Progenitor cell of endocrine pancreas (in vitro differentiated cells): ENCODE measurements around the gene DMGDH. TPM values are rescaled to one million over a fixed set of nuclear protein-coding genes. Genes with fewer than 3 reads are reported as not detected.

Source experiments
- DNase-seq: peaks from one replicate; pipeline ENCODE4 v3.0.0; 2021; ENCODE audit warnings: low spot score; ENCODE audit not compliant: unreplicated experiment
- H3K27ac Mint-ChIP-seq: 2 replicates; pipeline ENCODE4 v1.8.0; 2021; ENCODE audit warnings: mild to moderate bottlenecking, moderate library complexity, mixed read lengths
- H3K27me3 Mint-ChIP-seq: 2 replicates; pipeline ENCODE4 v1.8.0; 2021; ENCODE audit warnings: mixed read lengths
- H3K36me3 Mint-ChIP-seq: 2 replicates; pipeline ENCODE4 v1.8.0; 2022; ENCODE audit warnings: mixed read lengths; ENCODE audit not compliant: insufficient read depth
- H3K4me1 Mint-ChIP-seq: 2 replicates; pipeline ENCODE4 v1.8.0; 2021; ENCODE audit warnings: low read depth, mixed read lengths
- H3K4me3 Mint-ChIP-seq: 2 replicates; pipeline ENCODE4 v1.8.0; 2021; ENCODE audit warnings: low read depth, mild to moderate bottlenecking, moderate library complexity, mixed read lengths
- H3K9me3 Mint-ChIP-seq: 2 replicates; pipeline ENCODE4 v1.8.0; 2021; ENCODE audit warnings: low read depth, mixed read lengths
- total RNA-seq: library from RNA; stranded (reverse); gene quantifications from 2 replicates; pipeline ENCODE4 v1.2.1, GENCODE V29; 2021
- TF ChIP-seq, protein P1 (sequence below): fragments of 200-600 bp; sonication (generic); IDR thresholded peaks from one replicate; pipeline ENCODE4 v1.5.0; 2021; ENCODE audit warnings: antibody characterized with exemption, mild to moderate bottlenecking; ENCODE audit not compliant: unreplicated experiment

DMGDH gene
- total RNA-seq, 1 donor from 2014 or later: 0.84 TPM

DNA sequence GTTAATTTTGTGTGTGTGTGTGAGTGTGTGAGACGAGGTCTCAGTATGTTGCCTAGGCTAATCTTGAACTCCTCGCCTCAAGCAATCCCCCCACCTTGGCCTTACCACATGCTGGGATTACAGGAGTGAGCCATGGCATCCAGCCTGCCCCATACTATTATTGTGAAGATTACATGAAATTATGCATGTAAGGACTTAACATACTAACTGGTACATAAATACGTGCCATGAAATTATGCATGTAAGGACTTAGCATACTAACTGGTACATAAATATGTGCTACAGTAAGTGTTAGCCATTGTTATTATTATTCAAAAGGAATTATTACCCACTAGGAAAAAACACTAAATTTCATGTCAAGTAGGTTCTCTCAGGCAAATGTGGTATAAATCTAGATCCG lies 16.2 kb downstream of the DMGDH start:
- TF ChIP-seq, protein P1, sequence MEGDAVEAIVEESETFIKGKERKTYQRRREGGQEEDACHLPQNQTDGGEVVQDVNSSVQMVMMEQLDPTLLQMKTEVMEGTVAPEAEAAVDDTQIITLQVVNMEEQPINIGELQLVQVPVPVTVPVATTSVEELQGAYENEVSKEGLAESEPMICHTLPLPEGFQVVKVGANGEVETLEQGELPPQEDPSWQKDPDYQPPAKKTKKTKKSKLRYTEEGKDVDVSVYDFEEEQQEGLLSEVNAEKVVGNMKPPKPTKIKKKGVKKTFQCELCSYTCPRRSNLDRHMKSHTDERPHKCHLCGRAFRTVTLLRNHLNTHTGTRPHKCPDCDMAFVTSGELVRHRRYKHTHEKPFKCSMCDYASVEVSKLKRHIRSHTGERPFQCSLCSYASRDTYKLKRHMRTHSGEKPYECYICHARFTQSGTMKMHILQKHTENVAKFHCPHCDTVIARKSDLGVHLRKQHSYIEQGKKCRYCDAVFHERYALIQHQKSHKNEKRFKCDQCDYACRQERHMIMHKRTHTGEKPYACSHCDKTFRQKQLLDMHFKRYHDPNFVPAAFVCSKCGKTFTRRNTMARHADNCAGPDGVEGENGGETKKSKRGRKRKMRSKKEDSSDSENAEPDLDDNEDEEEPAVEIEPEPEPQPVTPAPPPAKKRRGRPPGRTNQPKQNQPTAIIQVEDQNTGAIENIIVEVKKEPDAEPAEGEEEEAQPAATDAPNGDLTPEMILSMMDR: no peak
- Mint-ChIP-seq H3K27ac (no peak overlapping the region), H3K4me1 (peaks cover 5% of the 10 kb centered on the region), H3K36me3 (no peaks in the 10 kb centered on the region), H3K9me3 (peaks cover 4% of the 10 kb centered on the region), H3K4me3 (no peak overlapping the region), H3K27me3 (no peaks in the 10 kb centered on the region)
- DNase-seq: no peak

DNA sequence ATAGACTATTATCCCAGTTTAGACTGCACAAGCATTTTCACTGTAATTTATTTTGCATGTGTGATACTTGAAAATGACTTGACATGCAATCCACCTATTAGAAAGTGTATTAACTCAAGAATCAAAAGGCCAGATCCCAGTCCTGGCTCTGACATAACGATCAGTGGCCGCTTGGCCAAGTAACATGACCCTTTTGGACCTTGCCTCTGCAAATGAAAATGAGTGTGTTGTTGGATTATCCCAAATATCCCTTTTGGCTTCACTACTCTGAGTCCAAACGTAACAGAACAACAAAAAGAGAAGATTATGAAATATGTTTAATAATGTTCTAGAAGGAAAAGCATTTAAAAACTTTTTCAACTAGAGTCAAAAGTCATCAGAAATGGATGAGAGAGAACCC lies 19.0 kb downstream of the DMGDH start:
- no peaks in the 10 kb centered on the region for H3K36me3 Mint-ChIP-seq
- no peak for DNase-seq
- TF ChIP-seq, protein P1: no peak
- no peak overlapping the region for H3K4me3 Mint-ChIP-seq
- H3K9me3 Mint-ChIP-seq: peaks cover 4% of the 10 kb centered on the region
- H3K27ac Mint-ChIP-seq: no peak overlapping the region
- peaks cover 5% of the 10 kb centered on the region for H3K4me1 Mint-ChIP-seq
- H3K27me3 Mint-ChIP-seq: no peaks in the 10 kb centered on the region

- no peaks in the 10 kb centered on the region for H3K36me3 Mint-ChIP-seq
- no peaks in the 10 kb centered on the region for H3K27me3 Mint-ChIP-seq
- H3K4me1 Mint-ChIP-seq: no peaks in the 10 kb centered on the region
- no peak overlapping the region for H3K4me3 Mint-ChIP-seq
- DNase-seq: no peak
- no peak overlapping the region for H3K27ac Mint-ChIP-seq
- TF ChIP-seq, protein P1: no peak
- H3K9me3 Mint-ChIP-seq: peaks cover 6% of the 10 kb centered on the region
Observed at GRCh38 chr5:79048437-79048836, 21.0 kb downstream of the DMGDH start.

- Mint-ChIP-seq H3K27me3 (no peaks in the 10 kb centered on the region), H3K4me3 (no peak overlapping the region), H3K4me1 (no peaks in the 10 kb centered on the region), H3K9me3 (peaks cover 5% of the 10 kb centered on the region), H3K36me3 (no peaks in the 10 kb centered on the region), H3K27ac (no peak overlapping the region)
- DNase-seq: no peak
- TF ChIP-seq, protein P1: no peak
Observed at GRCh38 chr5:79047199-79047598, 22.3 kb downstream of the DMGDH start.

DNA sequence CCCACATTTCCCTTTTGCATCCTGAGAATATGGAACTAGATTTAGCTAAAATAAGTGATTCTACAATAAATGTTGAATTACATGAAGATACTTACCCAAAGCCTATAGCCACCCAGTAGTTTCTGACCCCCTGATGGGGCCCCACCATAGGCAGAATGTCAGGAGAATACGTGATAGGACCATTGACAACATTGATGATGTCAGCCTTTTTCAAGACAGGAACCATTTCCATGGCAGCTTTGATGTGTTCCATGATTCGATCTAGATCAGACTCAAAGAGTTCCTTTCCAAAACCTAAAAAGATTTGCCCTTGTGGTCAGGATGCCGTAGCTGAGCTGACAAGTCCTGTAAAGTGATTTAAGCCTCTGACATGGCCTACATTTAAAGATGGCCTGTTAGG lies 27.3 kb downstream of the DMGDH start:
- Mint-ChIP-seq H3K27ac (no peak overlapping the region), H3K4me1 (no peaks in the 10 kb centered on the region), H3K36me3 (no peaks in the 10 kb centered on the region), H3K4me3 (no peak overlapping the region), H3K27me3 (no peaks in the 10 kb centered on the region), H3K9me3 (peaks cover 3% of the 10 kb centered on the region)
- DNase-seq: no peak
- TF ChIP-seq, protein P1: no peak
